ENCODE data around the gene UBL3. TPM values are rescaled to one million over a fixed set of nuclear protein-coding genes. Genes with fewer than 3 reads are reported as not detected.

UBL3 gene
- total RNA-seq, 5 donors from 2014 or later (not counting 1 experiment from before 2014, with no cell fraction given): 32.7 to 42.1 (median 34.6) TPM

DNA sequence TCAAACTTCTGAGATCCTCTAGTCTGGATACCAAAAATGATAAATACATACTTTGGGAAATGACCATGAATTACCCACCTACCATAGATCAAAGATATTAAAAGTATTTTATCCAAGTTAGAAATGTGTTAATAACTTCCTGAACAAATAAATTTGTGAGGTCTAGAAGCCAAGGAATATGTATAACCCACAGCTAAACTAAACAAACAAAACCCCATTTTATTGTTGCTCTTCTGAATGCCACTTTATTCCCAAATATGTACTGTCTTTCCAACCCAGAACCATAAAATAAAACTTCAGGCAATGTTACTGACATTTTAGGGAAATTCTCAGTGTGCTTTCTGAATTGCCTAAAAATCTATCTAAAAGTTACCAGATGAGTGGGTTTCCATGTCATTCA, 35.1 kb downstream of the UBL3 start:
- peaks cover 6% of the 10 kb centered on the region for H3K36me3 Mint-ChIP-seq
- Histone ChIP-seq H3K27me3 (replicated peaks in 1 of 2; ENCODE audit: control insufficient read depth in 2 of 2, extremely low read depth in 1 of 2, insufficient read depth in 2 of 2, low read length in 1 of 2) (no peaks in the 10 kb centered on the region), H3K36me3 (ENCODE audit: control insufficient read depth in 2 of 2, extremely low read depth in 1 of 2, insufficient read depth in 1 of 2, low read length in 1 of 2) (no peaks in the 10 kb centered on the region), H3K4me3 (ENCODE audit: control insufficient read depth in 1 of 2, extremely low read depth in 1 of 2, low read length in 1 of 2) (no peak overlapping the region), H3K9me3 (no peaks in the 10 kb centered on the region), H3K27ac (ENCODE audit: low read length) (no peak overlapping the region), H3K4me1 (ENCODE audit: control insufficient read depth in 1 of 2, extremely low read depth in 1 of 2, insufficient read depth in 2 of 2, low read length in 2 of 2) (peaks cover 0 to 26% of the 10 kb centered on the region in 2 experiments)
- no peaks in the 10 kb centered on the region for H3K27me3 Mint-ChIP-seq
- DNase-seq: no peak
- CTCF ChIA-PET: no interaction called here
- POLR2A ChIA-PET: interaction anchor here in 1 of 2 donors (0.6 kb wide), 1 partner anchor 46 kb away, joined by 3 read pairs; no protein-coding TSS in a partner anchor
- H3K4me3 Mint-ChIP-seq: no peak overlapping the region
- no peak overlapping the region for H3K27ac Mint-ChIP-seq
- H3K9me3 Mint-ChIP-seq: no peaks in the 10 kb centered on the region
- peaks cover 65 to 77% (median 68%) of the 10 kb centered on the region in 3 donors for H3K4me1 Mint-ChIP-seq
- ATAC-seq (replicated peaks in 1 of 4): no peak

DNA sequence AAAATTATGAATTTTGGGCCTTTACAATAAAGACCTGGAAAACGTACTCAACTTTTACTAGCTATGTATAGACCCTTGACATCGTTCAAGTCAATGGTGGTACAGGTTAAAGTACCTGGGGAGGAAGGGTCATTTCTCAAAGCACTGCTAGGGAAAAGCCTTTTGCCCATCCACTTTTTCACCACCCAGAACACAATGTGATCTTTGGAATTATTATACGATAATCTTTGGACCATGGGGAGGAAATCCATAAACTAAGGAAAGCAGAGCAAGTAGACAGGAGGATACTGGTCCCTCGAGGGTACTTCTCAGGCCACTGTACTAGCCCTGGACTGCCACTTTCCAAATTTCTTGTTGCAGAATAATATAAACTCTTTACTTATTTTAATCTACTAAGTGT, 39.5 kb downstream of the UBL3 start:
- CTCF ChIA-PET: interaction anchor here in 1 of 2 donors (0.5 kb wide), 1 partner anchor 565 kb away, joined by 3 read pairs; no protein-coding TSS in a partner anchor

DNA sequence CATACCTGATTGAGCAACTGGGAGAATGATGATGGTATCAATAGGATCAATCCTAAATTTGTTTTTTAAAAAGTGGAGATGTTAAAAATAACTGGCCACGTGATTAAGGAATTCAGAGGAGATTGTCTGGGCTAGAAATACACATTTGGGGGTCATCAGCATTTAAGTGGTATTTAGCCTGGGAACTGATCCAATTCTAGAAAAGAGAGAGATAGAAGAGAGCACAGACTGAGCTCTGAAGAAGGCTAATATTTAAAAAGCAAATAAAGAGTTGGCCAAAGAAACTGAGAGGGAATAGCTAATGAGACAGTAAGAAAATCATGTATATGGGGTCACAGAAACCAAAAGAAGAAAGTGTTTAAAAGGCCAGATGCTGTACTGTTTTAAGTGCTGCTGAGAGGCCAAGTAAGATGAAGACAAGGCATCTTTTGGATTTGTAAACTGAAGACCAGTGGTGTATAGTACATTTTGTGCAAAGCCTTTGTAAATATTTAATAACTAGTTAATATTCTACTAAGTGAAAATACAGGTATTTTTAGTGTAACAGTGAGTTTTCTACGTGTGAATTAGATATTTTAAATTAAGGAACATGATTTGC, 40.2 kb downstream of the UBL3 start:
- Mint-ChIP-seq H3K36me3 (peaks cover 6% of the 10 kb centered on the region), H3K4me1 (peaks cover 49 to 70% (median 62%) of the 10 kb centered on the region in 3 donors), H3K27ac (no peak overlapping the region), H3K27me3 (no peaks in the 10 kb centered on the region), H3K4me3 (no peak overlapping the region), H3K9me3 (no peaks in the 10 kb centered on the region)
- H3K27ac ChIP-seq (ENCODE audit: low read length): no peak overlapping the region
- CTCF ChIA-PET: interaction anchor here in 1 of 2 donors (0.5 kb wide), 1 partner anchor 566 kb away, joined by 3 read pairs; no protein-coding TSS in a partner anchor
- POLR2A ChIA-PET: no interaction called here
- no peaks in the 10 kb centered on the region for H3K36me3 ChIP-seq (ENCODE audit: control insufficient read depth in 2 of 2, extremely low read depth in 1 of 2, insufficient read depth in 1 of 2, low read length in 1 of 2)
- DNase-seq (no peak), ATAC-seq (replicated peaks in 1 of 4) (no peak)
- H3K4me1 ChIP-seq (ENCODE audit: control insufficient read depth in 1 of 2, extremely low read depth in 1 of 2, insufficient read depth in 2 of 2, low read length in 2 of 2): no peaks in the 10 kb centered on the region
- H3K4me3 ChIP-seq (ENCODE audit: control insufficient read depth in 1 of 2, extremely low read depth in 1 of 2, low read length in 1 of 2): no peak overlapping the region
- no peaks in the 10 kb centered on the region for H3K27me3 ChIP-seq (replicated peaks in 1 of 2; ENCODE audit: control insufficient read depth in 2 of 2, extremely low read depth in 1 of 2, insufficient read depth in 2 of 2, low read length in 1 of 2)
- WGBS (ENCODE audit: insufficient coverage): 67% methylated on average over 2 of the region's 2 CpGs
- no peaks in the 10 kb centered on the region for H3K9me3 ChIP-seq

More for the DNA sequence above, 39.5 kb downstream of the UBL3 start:
- no peaks in the 10 kb centered on the region for H3K36me3 ChIP-seq (ENCODE audit: control insufficient read depth in 2 of 2, extremely low read depth in 1 of 2, insufficient read depth in 1 of 2, low read length in 1 of 2)
- H3K36me3 Mint-ChIP-seq: peaks cover 6% of the 10 kb centered on the region
- H3K27me3 ChIP-seq (replicated peaks in 1 of 2; ENCODE audit: control insufficient read depth in 2 of 2, extremely low read depth in 1 of 2, insufficient read depth in 2 of 2, low read length in 1 of 2): no peaks in the 10 kb centered on the region
- POLR2A ChIA-PET: no interaction called here
- ATAC-seq (replicated peaks in 1 of 4) (no peak), DNase-seq (no peak)
- no peak overlapping the region for H3K4me3 Mint-ChIP-seq
- H3K4me1 Mint-ChIP-seq: peaks cover 55 to 75% (median 67%) of the 10 kb centered on the region in 3 donors
- H3K9me3 ChIP-seq: no peaks in the 10 kb centered on the region
- WGBS (ENCODE audit: insufficient coverage): no CpG with 5 or more reads among the region's 4 CpGs
- H3K27ac Mint-ChIP-seq: no peak overlapping the region
- no peaks in the 10 kb centered on the region for H3K27me3 Mint-ChIP-seq
- H3K9me3 Mint-ChIP-seq: no peaks in the 10 kb centered on the region
- no peak overlapping the region for H3K27ac ChIP-seq (ENCODE audit: low read length)
- H3K4me3 ChIP-seq (ENCODE audit: control insufficient read depth in 1 of 2, extremely low read depth in 1 of 2, low read length in 1 of 2): no peak overlapping the region
- no peaks in the 10 kb centered on the region for H3K4me1 ChIP-seq (ENCODE audit: control insufficient read depth in 1 of 2, extremely low read depth in 1 of 2, insufficient read depth in 2 of 2, low read length in 2 of 2)

DNA sequence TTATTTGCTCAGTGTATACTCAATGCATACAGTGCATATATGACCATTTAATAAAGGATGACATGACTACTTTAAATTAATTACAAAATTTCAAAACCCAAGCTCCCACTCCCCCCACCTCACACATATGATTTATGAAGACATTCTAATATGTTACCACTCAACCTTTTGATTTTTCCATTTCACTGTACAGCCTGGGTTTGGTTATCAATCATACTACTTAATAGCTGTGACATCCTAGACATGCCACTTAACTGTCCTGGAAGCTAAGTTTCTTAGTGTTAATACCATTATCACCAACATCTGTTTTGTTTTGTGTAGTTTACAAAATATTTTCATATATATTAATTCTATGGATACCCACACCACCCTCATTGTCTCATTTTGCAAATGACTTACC, 42.2 kb downstream of the UBL3 start:
- H3K36me3 Mint-ChIP-seq: peaks cover 6% of the 10 kb centered on the region
- H3K36me3 ChIP-seq (ENCODE audit: control insufficient read depth in 2 of 2, extremely low read depth in 1 of 2, insufficient read depth in 1 of 2, low read length in 1 of 2): no peaks in the 10 kb centered on the region
- POLR2A ChIA-PET: no interaction called here
- no peak overlapping the region for H3K27ac ChIP-seq (ENCODE audit: low read length)
- no peak overlapping the region for H3K27ac Mint-ChIP-seq
- peaks cover 46 to 58% (median 54%) of the 10 kb centered on the region in 3 donors for H3K4me1 Mint-ChIP-seq
- no peaks in the 10 kb centered on the region for H3K27me3 Mint-ChIP-seq
- DNase-seq: no peak
- H3K4me3 ChIP-seq (ENCODE audit: control insufficient read depth in 1 of 2, extremely low read depth in 1 of 2, low read length in 1 of 2): no peak overlapping the region
- no peak overlapping the region for H3K4me3 Mint-ChIP-seq
- no peaks in the 10 kb centered on the region for H3K9me3 Mint-ChIP-seq
- H3K27me3 ChIP-seq (replicated peaks in 1 of 2; ENCODE audit: control insufficient read depth in 2 of 2, extremely low read depth in 1 of 2, insufficient read depth in 2 of 2, low read length in 1 of 2): no peaks in the 10 kb centered on the region
- no peaks in the 10 kb centered on the region for H3K4me1 ChIP-seq (ENCODE audit: control insufficient read depth in 1 of 2, extremely low read depth in 1 of 2, insufficient read depth in 2 of 2, low read length in 2 of 2)
- ATAC-seq (replicated peaks in 1 of 4): no peak
- no peaks in the 10 kb centered on the region for H3K9me3 ChIP-seq
- CTCF ChIA-PET: interaction anchor here in 1 of 2 donors (0.7 to 1.8 kb wide), 5 partner anchors 9 to 324 kb away, joined by 3 to 9 read pairs (median 3); no protein-coding TSS in a partner anchor

DNA sequence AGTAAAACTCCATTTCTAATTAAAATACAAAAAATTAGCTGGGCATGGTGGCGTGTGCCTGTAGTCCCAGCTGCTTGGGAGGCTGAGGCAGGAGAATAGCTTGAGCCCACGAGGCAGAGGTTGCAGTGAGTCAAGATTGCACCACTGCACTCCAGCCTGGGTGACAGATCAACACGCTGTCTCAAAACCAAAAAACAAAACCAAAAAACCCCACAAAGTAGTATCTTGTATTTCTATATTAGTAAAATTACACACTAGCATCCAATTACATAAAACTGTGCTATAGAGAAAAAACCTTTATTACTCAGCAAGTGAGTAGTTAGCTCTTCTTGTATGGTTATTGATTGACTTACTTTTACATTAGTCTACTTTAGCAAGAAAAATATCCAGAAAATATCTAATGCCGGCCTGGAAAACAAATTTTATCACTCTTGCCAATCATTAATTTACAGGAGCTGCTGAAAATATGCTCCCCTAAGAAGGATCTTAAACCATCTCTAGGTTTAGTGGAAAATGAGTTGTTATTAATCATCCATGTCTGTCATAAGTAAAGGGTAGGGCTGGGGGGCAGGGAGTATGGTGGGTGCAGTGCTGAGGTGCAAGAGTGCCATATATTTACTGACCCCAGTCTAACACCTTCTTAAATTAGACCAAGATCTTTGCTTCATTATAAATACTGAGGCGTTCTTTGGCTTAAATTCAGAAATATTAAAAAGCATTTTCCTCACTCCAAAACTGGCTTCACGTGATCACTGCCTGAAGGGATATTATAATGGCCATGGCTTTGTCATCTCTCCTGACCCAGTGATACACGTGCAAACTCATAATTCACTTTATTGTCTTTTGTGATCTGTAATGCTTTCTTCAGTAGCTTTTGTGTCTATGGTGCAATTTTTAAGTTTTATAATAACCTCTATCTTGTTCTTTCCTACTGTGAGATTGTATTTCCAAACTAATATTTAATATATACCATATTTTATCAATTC, 44.1 kb downstream of the UBL3 start:
- DNase-seq: no peak
- Histone ChIP-seq H3K36me3 (ENCODE audit: control insufficient read depth in 2 of 2, extremely low read depth in 1 of 2, insufficient read depth in 1 of 2, low read length in 1 of 2) (no peaks in the 10 kb centered on the region), H3K9me3 (no peaks in the 10 kb centered on the region), H3K27ac (ENCODE audit: low read length) (no peak overlapping the region), H3K27me3 (replicated peaks in 1 of 2; ENCODE audit: control insufficient read depth in 2 of 2, extremely low read depth in 1 of 2, insufficient read depth in 2 of 2, low read length in 1 of 2) (no peaks in the 10 kb centered on the region), H3K4me1 (ENCODE audit: control insufficient read depth in 1 of 2, extremely low read depth in 1 of 2, insufficient read depth in 2 of 2, low read length in 2 of 2) (peaks cover 0 to 4% of the 10 kb centered on the region in 2 experiments), H3K4me3 (ENCODE audit: control insufficient read depth in 1 of 2, extremely low read depth in 1 of 2, low read length in 1 of 2) (no peak overlapping the region)
- Mint-ChIP-seq H3K27ac (no peak overlapping the region), H3K36me3 (no peaks in the 10 kb centered on the region), H3K4me1 (peaks cover 40 to 46% (median 44%) of the 10 kb centered on the region in 3 donors), H3K9me3 (no peaks in the 10 kb centered on the region), H3K27me3 (no peaks in the 10 kb centered on the region), H3K4me3 (no peak overlapping the region)
- no CpG with 5 or more reads among the region's 7 CpGs for WGBS (ENCODE audit: insufficient coverage)
- ChIA-PET CTCF (interaction anchor here in 1 of 2 donors (1.8 kb wide), 1 partner anchor 35 kb away, joined by 6 read pairs; no protein-coding TSS in a partner anchor), POLR2A (no interaction called here)
- ATAC-seq (replicated peaks in 1 of 4): no peak

DNA sequence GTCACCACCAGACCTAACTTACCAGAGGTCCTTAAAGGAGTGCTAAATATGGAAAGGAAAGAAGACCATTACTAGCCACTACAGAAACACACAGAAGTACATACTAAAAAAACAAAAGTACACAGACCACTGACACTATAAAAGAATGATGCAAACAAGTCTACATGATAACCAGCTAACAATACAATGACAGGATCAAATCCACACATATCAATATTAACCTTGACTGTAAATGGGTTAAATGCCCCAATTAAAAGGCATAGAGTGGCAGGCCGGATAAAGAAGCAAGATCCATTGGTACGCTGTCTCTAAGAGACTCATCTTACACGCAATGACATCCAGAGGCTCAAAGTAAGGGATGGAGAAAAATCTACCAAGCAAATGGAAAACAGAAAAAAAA, 47.2 kb downstream of the UBL3 start:
- ChIA-PET POLR2A (no interaction called here), CTCF (interaction anchor here in 1 of 2 donors (0.6 kb wide), 1 partner anchor 309 kb away, joined by 4 read pairs; no protein-coding TSS in a partner anchor)
- Mint-ChIP-seq H3K4me3 (no peak overlapping the region), H3K4me1 (peaks cover 23 to 35% (median 32%) of the 10 kb centered on the region in 3 donors), H3K27me3 (no peaks in the 10 kb centered on the region), H3K36me3 (no peaks in the 10 kb centered on the region), H3K27ac (no peak overlapping the region), H3K9me3 (no peaks in the 10 kb centered on the region)
- no peaks in the 10 kb centered on the region for H3K27me3 ChIP-seq (replicated peaks in 1 of 2; ENCODE audit: control insufficient read depth in 2 of 2, extremely low read depth in 1 of 2, insufficient read depth in 2 of 2, low read length in 1 of 2)
- peaks cover 3 to 6% of the 10 kb centered on the region in 2 experiments for H3K4me1 ChIP-seq (ENCODE audit: control insufficient read depth in 1 of 2, extremely low read depth in 1 of 2, insufficient read depth in 2 of 2, low read length in 2 of 2)
- no peak for DNase-seq
- H3K36me3 ChIP-seq (ENCODE audit: control insufficient read depth in 2 of 2, extremely low read depth in 1 of 2, insufficient read depth in 1 of 2, low read length in 1 of 2): no peaks in the 10 kb centered on the region
- no peak overlapping the region for H3K4me3 ChIP-seq (ENCODE audit: control insufficient read depth in 1 of 2, extremely low read depth in 1 of 2, low read length in 1 of 2)
- WGBS (ENCODE audit: insufficient coverage): no CpG with 5 or more reads among the region's 3 CpGs
- no peaks in the 10 kb centered on the region for H3K9me3 ChIP-seq
- no peak for ATAC-seq (replicated peaks in 1 of 4)
- no peak overlapping the region for H3K27ac ChIP-seq (ENCODE audit: low read length)
